Stimulated activated naive CD8-positive, alpha-beta T cell treated with anti-CD3 and anti-CD28 coated beads, Interleukin-15, amount 100 ng/mL, for 72 hours (primary cell): ENCODE measurements around the gene SOX13.

ENCODE experiments used
- ATAC-seq: fragments of 150-1000 bp; cut with Tn5 transposase; 2 replicates; pipeline ENCODE4 v1.10.0; 2021; ENCODE audit warnings: mild to moderate bottlenecking, moderate library complexity
- DNase-seq, 2 donors: peaks; one replicate each; pipeline ENCODE4 v3.0.0; 2021 to 2022
- H3K27ac Mint-ChIP-seq, 2 donors: one replicate each; pipeline ENCODE4 v1.8.0; 2022; ENCODE audit warnings: mild to moderate bottlenecking in 2 of 2, mixed read lengths in 2 of 2, moderate library complexity in 2 of 2
- H3K27me3 Mint-ChIP-seq: one replicate; pipeline ENCODE4 v1.8.0; 2022; ENCODE audit warnings: mixed read lengths
- H3K4me1 Mint-ChIP-seq: one replicate; pipeline ENCODE4 v1.8.0; 2022; ENCODE audit warnings: mild to moderate bottlenecking, mixed read lengths
- H3K4me3 Mint-ChIP-seq, 2 donors: one replicate each; pipeline ENCODE4 v1.8.0; 2022; ENCODE audit warnings: mild to moderate bottlenecking in 2 of 2, mixed read lengths in 2 of 2, moderate library complexity in 1 of 2
- H3K9me3 Mint-ChIP-seq, 2 donors: one replicate each; pipeline ENCODE4 v1.8.0; 2022; ENCODE audit warnings: mixed read lengths in 2 of 2

SOX13 gene

DNA sequence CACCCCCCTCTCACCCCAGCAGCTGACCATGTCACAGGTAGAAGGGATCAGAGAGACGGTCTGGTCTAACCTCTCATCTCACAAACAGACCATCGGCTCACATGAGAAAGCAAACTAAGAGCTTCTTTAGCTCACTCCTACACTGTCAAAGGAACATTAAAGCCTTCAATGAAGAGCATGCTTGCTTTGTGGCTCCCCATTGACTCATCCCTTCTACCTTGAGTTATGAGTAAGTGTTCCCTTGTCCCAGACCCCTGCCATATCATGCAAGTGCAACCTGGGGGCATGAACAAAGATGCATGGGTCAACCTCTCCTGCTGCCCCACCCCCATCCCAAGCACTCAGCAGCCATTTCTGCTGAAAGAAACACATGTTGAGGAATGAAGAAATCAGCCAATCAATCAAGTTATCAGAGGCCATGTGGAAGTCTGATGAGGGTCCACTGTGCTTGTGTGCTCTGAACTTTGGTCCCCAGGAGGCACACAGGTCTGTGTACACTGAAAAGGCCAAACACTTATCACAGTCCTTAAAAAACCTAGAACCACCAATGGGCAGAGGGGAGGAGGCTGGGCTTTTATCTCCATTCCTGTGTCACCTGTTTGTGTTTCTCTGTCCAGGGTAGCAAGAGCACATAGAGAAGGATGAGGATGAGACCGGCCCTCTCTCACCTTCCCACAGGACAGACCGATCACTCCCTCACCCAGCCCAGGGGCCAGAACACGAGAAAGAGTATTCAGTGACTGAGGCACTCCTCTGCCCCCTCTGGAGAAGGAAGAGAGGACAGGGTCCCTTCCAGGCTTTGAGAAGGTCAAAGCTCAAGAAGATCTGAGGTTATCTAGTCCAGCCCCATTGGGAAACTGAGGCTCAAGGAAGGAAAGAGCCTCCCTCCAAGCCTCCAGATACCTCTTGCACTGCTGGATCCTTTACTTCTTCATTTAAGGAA, 69.4 kb downstream of the SOX13 start:
- Mint-ChIP-seq H3K4me1 (peaks cover 11% of the 10 kb centered on the region), H3K4me3 (no peak overlapping the region), H3K27ac (no peak overlapping the region), H3K9me3 (no peaks in the 10 kb centered on the region), H3K27me3 (no peaks in the 10 kb centered on the region)
- ATAC-seq (no peak), DNase-seq (no peak)

DNA sequence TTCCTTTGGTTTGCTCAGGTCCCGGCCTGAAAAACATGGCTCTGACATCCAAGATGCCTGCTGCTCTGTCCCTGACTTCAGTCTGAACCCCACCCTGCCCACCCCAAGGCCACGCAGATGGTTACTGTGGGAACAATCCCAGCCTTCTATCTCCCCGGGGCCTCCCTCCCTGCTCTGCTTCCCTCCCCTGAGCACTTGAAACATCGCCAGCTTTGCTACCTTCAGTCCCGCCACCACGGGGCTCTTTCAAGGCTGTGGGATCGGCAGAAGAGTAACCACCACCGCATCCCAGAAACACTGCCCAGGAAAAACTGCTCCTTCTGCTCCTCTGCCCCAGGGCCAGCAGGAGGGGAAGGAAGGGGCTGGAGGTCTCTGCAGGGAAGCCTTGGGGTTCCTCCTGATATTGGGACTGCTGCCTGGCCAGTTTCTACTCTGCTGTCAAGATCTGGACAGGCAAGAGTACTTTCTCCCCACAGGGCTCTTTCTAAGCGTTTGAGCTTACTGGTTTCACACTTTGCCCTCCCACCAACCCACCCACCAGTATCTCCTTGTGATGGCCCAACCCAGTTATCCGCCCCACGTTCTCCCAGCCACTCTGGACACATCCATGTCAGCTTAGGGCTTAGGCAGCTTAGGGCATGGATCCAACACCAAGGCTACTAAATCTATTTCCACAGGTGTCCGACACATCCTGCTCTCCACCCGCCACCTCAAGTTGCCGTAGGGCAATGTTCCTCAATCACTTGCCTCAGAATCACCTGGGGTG, 70.5 kb downstream of the SOX13 start:
- no peak for DNase-seq
- ATAC-seq, result no peak
- Mint-ChIP-seq H3K27ac (no peak overlapping the region), H3K27me3 (no peaks in the 10 kb centered on the region), H3K4me1 (peaks cover 11% of the 10 kb centered on the region), H3K9me3 (no peaks in the 10 kb centered on the region), H3K4me3 (no peak overlapping the region)

DNA sequence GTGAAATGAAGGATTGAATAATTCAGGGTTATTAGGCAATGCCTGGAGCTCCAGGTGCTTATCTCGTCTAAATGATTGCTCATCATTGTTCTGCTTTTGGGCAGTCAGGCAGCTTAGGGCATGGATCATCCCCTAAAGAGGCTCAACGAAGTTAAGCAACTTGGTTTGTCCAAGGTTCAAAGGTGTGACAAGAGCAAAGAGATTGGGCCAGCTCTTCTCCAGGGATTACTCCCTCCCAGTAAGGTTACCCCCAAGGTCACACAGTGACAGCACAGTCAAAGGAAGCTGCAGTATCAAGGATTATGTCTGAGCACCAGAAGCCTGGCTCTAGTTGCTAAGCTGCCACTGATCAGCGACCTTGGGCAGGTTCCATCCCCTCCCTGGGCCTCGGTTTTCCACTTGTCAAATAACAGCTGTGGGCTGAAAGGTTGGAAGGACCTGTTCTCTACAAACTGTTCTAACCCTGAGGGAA, 72.2 kb downstream of the SOX13 start:
- Mint-ChIP-seq H3K27me3 (no peaks in the 10 kb centered on the region), H3K4me1 (peaks cover 13% of the 10 kb centered on the region), H3K27ac (no peak overlapping the region), H3K4me3 (no peak overlapping the region), H3K9me3 (no peaks in the 10 kb centered on the region)
- no peak for DNase-seq
- ATAC-seq, result no peak

DNA sequence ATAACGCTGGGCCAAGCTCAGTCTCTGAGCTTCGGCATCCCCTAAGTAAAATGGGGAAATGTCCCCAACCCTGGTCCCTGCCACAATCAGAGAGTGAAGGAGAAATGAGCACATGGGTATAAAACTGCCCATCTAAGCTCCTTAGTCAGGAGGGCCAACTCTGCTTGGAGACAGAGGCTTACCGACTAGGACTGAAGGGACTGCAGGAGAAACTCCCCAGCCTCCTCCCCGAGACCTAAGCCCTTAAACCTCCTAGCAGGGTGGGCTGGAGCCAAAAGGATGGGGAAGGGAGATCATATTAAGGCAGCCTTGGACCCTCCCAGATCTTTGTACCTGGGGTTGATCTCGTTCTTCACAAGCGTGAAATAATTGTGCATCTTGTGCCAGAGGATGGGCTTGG, 73.4 kb downstream of the SOX13 start:
- Mint-ChIP-seq H3K27me3 (peaks cover 10% of the 10 kb centered on the region), H3K27ac (no peak overlapping the region), H3K4me1 (peaks cover 16% of the 10 kb centered on the region), H3K9me3 (no peaks in the 10 kb centered on the region), H3K4me3 (no peak overlapping the region)
- ATAC-seq (no peak), DNase-seq (no peak)

DNA sequence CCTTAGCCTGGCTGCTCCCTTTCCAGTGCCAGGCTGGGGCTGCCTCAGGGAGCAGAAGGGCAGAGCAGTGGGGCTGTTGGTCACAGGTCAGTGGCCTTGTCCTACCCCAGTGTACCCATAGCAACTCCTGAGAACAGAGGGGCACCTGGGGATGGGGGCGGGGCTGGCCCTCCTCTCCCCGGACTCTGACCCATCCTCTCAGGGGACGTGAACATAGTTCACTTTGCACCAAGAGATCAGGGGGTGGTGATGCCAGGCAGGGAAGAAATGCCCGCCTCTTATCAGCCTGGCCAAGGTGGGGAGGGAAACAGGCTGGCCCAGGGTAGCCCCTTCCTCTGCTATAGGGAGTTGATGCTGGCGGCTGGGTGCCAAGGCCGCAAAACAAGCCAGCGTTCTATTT, 74.0 kb downstream of the SOX13 start:
- no peak overlapping the region for H3K4me3 Mint-ChIP-seq
- ATAC-seq (no peak), DNase-seq (no peak)
- H3K4me1 Mint-ChIP-seq, result peaks cover 9% of the 10 kb centered on the region
- H3K9me3 Mint-ChIP-seq, result no peaks in the 10 kb centered on the region
- H3K27ac Mint-ChIP-seq, result peak overlapping the region in 1 of 2 donors; percentile 65
- H3K27me3 Mint-ChIP-seq, result peaks cover 10% of the 10 kb centered on the region

DNA sequence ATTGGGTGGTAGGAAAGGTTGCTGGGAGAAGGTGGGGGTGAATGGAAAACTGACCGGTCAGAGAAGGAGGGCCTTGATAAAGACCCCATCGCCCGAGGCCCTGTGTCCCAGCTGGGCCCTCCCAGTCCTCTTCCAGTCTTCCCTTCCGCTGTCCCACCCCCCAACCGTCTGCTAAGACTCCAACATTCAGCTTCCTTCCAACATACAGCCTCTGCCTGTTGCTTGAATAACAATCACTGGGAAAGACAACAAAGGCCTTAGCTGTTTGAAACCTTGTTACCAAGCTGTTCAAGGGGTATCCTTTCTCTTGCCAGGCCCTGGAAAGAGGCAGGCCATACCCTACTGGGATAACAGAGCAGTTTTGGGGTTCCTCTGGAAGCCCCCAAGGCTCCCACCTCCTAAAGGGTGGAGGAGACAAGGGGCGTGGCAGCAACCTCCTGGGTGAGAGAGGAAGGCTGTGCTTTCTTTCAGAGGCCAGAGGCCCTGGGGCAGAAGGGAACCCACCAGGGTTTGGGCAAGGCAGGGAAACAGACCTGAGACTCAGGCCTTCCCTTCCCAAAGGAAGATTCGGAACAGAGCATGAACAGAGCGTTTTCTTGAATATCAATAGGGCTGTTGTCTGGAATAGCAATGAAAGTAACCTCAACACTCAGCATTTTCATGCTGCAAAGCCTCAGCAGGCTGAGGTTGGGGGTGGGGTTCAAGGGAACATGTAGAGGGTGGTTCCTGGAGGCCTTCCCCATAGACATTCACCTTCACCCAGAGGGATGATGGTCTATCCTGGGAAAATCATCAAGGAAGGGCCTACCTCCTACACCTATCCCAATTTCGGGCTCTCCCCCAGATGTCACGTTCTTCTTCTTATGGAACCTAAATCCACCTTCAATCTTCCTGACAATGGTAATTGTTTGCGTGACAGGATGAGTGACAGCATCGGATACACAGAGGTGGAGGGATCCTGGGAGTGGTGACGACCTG, 74.8 kb downstream of the SOX13 start:
- H3K4me3 Mint-ChIP-seq, result no peak overlapping the region
- H3K27me3 Mint-ChIP-seq, result peaks cover 10% of the 10 kb centered on the region
- peak overlapping the region in 1 of 2 donors; percentile 65 for H3K27ac Mint-ChIP-seq
- no peak for DNase-seq
- no peak for ATAC-seq
- no peaks in the 10 kb centered on the region for H3K9me3 Mint-ChIP-seq
- H3K4me1 Mint-ChIP-seq, result peaks cover 5% of the 10 kb centered on the region

DNA sequence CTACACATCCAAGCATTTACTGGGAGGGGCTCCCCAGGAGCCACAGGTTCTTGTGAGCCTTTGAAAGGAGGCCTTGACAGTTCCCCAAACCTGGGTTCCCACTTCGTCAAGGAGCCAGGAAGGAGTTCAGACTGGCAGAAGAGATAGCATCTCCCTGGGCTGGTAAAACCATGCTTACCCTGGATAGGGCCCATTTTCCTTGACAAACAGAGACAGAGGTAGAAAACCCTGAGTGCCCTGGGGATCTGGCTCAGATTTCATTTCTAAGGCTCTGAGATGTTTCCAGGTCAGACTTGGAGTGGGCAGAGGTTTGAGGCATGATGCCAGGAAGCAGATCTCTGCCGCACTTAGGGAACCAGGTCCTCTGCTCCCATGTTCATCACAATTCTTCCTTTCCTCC, 76.2 kb downstream of the SOX13 start:
- Mint-ChIP-seq H3K27ac (no peak overlapping the region), H3K4me3 (no peak overlapping the region), H3K4me1 (peaks cover 5% of the 10 kb centered on the region), H3K9me3 (no peaks in the 10 kb centered on the region), H3K27me3 (peaks cover 10% of the 10 kb centered on the region)
- no peak for DNase-seq
- no peak for ATAC-seq

DNA sequence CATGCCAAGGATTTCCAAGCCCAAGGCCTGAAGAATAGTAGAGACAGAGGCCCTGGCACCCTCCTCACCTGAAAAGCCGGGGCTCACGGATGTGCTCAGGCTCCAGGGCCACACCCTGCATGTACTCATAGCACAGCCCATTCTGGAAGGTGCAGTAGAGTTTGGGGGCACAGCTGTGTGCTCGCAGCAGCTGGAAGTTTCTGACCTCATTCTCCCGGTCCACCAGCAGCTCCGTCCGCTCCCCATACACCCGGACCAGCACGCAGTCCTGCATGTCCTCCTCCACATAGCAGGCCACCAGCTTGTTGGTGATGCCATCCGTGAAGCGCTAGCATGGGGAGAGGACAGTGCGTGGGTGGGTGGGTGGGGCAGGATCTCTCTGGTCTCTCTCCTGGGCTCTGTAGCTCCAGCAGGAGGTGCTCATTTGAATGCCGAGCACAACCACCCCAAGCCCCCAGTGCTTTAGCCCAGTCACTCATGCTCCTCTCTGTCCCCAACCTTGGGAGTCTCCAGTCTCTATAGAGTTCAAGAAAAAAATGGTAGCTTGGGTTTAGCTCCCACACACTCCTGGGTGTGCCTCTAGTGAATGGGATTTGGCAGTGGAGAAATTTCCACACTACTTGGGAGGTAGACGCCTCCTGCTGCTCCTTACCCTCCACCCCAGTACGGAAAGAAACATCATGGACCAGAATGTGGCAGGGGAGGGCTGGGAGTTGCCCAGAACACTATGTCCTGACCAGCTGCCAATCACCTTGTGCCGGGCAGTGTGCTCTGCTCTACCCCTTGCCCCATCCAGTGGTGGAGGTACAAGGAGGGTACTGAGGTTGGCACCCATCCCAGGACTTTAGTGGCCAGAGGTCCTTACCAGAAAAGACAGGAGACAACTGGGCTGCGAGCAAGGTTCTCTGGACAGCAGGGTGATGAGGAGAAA, 77.0 kb downstream of the SOX13 start:
- Mint-ChIP-seq H3K27ac (no peak overlapping the region), H3K4me1 (peaks cover 5% of the 10 kb centered on the region), H3K4me3 (peak overlapping the region; percentile 21 to 43), H3K27me3 (peaks cover 10% of the 10 kb centered on the region), H3K9me3 (no peaks in the 10 kb centered on the region)
- DNase-seq (no peak), ATAC-seq (no peak)

DNA sequence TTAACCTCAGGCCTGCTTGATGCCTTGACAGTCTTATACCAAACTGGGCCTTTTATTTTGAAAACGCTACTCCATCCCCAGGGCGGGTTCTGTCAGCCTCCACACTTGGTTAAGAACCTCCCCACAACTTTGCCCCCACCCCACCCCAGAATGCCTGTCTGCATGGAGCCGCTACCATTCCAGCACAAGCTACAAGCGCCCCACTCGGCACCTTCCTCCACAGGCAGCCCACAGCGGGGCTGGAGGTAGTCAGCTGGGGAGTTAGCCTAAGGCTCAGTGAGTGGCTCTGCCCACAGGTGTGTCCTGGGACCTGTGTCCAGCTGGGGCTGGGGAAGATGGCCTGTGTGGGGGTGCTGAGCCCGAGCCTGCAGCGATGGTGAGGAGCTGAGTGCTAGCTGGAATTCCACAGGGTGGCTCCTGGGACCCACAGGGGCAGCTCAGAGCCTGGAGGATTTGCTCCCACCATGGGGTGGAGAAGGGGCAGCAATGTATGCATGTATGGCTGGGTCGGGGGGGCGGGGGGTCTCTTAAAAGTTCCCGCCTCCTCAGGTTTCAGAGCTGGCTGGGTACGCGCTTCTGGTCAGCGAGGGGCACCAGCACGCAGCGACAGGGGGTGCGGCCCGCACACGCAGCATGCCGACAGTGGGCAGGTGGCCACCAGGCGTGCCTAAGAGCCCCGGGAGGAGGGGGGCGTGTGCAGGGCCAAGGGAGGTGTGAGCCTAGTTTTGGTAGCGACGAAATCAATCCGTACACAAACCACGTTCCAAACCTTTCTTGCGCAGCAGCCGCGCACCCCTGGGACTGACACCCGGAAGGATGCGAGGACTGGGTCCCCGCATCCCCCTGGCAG, 78.0 kb downstream of the SOX13 start:
- H3K4me3 Mint-ChIP-seq, result peak overlapping the region; percentile 56 to 81
- ATAC-seq (peak; percentile 31), DNase-seq (no peak)
- H3K9me3 Mint-ChIP-seq, result no peaks in the 10 kb centered on the region
- H3K27ac Mint-ChIP-seq, result no peak overlapping the region
- peaks cover 5% of the 10 kb centered on the region for H3K4me1 Mint-ChIP-seq
- H3K27me3 Mint-ChIP-seq, result peaks cover 10% of the 10 kb centered on the region

DNA sequence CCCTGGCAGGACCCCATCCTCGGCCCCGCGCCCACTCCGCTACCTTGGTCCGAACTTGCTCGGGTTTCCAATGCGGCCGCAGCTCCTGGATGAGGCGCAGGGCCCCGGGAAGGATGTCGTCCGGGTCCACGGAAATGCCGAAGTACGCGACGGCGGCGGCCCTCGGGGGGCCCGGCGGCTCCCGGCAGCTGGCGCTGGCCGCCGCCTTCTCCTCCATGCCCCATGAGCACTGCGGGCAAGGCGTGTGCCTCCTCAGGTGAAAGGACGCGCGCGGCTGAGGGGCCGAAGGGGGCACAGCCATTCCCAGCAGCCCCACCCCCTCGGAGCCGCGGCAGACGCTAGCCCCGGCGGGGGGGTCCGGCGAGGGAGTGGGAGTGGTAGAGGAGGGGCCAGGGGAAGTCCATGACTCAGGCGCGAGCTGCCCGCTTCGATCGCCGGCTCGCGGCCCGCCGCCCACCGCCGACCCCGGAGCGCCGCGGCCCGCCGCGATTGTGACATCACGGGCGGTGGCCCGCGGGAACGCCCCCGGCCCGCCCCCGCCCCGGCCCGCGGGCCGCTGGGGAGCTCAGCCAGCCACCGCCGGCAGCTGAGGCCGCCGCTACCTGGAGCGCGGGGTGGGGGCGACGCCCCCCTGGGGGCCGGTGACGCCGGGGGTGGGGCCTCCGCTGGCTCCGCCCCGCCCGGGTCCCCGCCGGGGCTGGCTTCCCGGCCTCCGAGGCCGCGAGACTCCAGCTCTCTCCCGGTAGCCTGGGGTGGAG, 78.8 kb downstream of the SOX13 start, which contains the start of gene ETNK2:
TSS of gene ETNK2 (minus strand) at position 493 of the 758 bp plus-strand sequence. CDS start at position 301, 192 bp downstream.
- peaks cover 5% of the 10 kb centered on the region for H3K4me1 Mint-ChIP-seq
- peak; percentile 40 to 53 for DNase-seq
- H3K4me3 Mint-ChIP-seq, result peak within 1 kb of the TSS; percentile 76 to 82
- peaks cover 10% of the 10 kb centered on the region for H3K27me3 Mint-ChIP-seq
- peak within 1 kb of the TSS in 1 of 2 donors; percentile 63 for H3K27ac Mint-ChIP-seq
- ATAC-seq, result peak; percentile 62
- H3K9me3 Mint-ChIP-seq, result no peaks in the 10 kb centered on the region

DNA sequence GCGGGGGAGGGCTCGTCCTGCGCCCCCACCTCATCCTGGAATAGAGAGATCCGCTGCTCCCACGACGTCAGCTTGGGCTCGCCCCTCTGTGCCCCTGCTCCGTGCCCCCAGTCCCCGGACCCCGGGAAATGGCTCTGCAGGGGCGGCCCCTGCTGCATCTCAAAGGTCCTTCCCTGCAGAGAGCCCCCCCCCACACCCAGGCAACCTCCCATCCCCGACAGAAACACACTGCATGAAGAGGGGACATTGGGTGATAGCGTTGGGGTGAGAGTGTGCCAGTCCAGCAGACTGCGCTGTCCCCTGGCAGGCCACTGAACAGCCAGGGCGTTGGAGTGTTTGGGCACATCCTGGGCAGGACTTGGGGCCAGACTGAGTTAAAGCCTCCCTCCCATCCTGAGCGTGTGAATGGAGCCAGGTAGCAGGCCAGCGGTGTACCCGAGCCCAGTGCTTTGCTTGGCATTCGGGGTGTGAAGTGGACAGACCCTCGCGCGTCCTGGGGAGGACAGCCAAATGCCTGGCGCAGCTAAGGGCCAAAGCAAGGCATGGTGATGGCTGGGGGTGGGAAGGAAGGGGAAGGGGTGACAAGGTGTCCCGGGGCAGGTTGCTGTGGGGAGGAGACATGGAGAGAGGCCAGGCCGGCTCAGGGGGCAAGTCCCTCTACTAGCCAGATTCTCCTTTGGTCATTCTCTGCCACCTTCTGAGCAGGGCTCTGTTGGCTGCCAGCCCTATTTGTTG, 79.6 kb downstream of the SOX13 start:
- ATAC-seq, result peak; percentile 27
- Mint-ChIP-seq H3K4me3 (peak overlapping the region; percentile 76 to 82), H3K4me1 (peaks cover 5% of the 10 kb centered on the region), H3K9me3 (no peaks in the 10 kb centered on the region), H3K27ac (peak overlapping the region in 1 of 2 donors; percentile 63), H3K27me3 (peaks cover 10% of the 10 kb centered on the region)
- DNase-seq, result no peak

DNA sequence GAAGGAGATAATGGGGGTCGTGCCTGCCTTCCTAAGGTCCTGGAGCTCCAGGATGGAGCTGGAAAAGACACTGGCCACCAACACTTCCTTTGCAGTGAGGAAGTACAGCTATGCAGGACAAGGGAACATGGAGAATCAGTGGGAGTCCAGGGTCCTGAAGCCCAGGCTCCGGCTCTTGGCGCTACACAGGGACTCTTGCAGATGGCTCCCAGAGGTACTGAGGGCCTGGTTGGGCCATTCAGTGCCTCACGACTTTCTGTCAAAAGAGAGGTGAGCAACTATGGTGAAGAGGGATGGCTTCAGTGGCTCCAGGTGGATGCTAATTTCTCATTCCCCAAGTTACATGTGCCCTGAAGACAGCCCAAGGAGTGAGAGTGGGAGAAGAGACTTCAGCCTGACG, 80.8 kb downstream of the SOX13 start:
- Mint-ChIP-seq H3K27ac (no peak overlapping the region), H3K4me3 (no peak overlapping the region), H3K27me3 (peaks cover 10% of the 10 kb centered on the region), H3K4me1 (peaks cover 5% of the 10 kb centered on the region), H3K9me3 (no peaks in the 10 kb centered on the region)
- ATAC-seq (no peak), DNase-seq (no peak)
